ENCODE results near the gene PTPN3. TPM values are rescaled to one million over a fixed set of nuclear protein-coding genes. Genes with fewer than 3 reads are reported as not detected.

The PTPN3 gene
- total RNA-seq, 2 donors from 2014 or later: 23.6 to 26.7 TPM

- H3K27me3 ChIP-seq: no peaks in the 10 kb centered on the region
- no peak overlapping the region for H3K27ac ChIP-seq
- intact Hi-C loops (cut with DNase I): no loop called here
- no peaks in the 10 kb centered on the region for H3K4me1 ChIP-seq
- H3K36me3 ChIP-seq: no peaks in the 10 kb centered on the region
- H3K9ac ChIP-seq (ENCODE audit: low read depth in 2 of 2, low read length in 2 of 2): no peak overlapping the region
- no peaks in the 10 kb centered on the region for H3K9me3 ChIP-seq
- H3K4me3 ChIP-seq: no peak overlapping the region
- no peak for DNase-seq
- no peak for TF ChIP-seq CTCF (IDR thresholded peaks at IDR 0.05)
Measured at GRCh38 chr9:109335121-109335520, 163.0 kb downstream of the PTPN3 start.

- no peaks in the 10 kb centered on the region for H3K4me1 ChIP-seq
- intact Hi-C loops (cut with DNase I): no loop called here
- H3K27ac ChIP-seq: peak overlapping the region; percentile 44
- H3K9me3 ChIP-seq: no peaks in the 10 kb centered on the region
- no peak overlapping the region for H3K9ac ChIP-seq (ENCODE audit: low read depth in 2 of 2, low read length in 2 of 2)
- no peaks in the 10 kb centered on the region for H3K36me3 ChIP-seq
- no peak overlapping the region for H3K4me3 ChIP-seq
- no peak for TF ChIP-seq CTCF (IDR thresholded peaks at IDR 0.05)
- DNase-seq: peak; percentile 86
- no peaks in the 10 kb centered on the region for H3K27me3 ChIP-seq
Measured at GRCh38 chr9:109331353-109331752, 166.8 kb downstream of the PTPN3 start.

- H3K4me3 ChIP-seq: no peak overlapping the region
Measured at GRCh38 chr9:109329638-109330258, 168.4 kb downstream of the PTPN3 start.

GRCh38 chr9:109328978-109329637 lies 169.0 kb downstream of the PTPN3 start:
- no peak overlapping the region for H3K4me3 ChIP-seq
- H3K9me3 ChIP-seq: no peaks in the 10 kb centered on the region
- H3K9ac ChIP-seq (ENCODE audit: low read depth in 2 of 2, low read length in 2 of 2): peak overlapping the region in 1 of 2 donors; percentile 58

More at GRCh38 chr9:109329638-109330258, 168.4 kb downstream of the PTPN3 start:
- H3K9ac ChIP-seq (ENCODE audit: low read depth in 2 of 2, low read length in 2 of 2): peak overlapping the region in 1 of 2 donors; percentile 58
- no peaks in the 10 kb centered on the region for H3K4me1 ChIP-seq
- no peak for DNase-seq
- intact Hi-C loops (cut with DNase I): no loop called here
- TF ChIP-seq CTCF (IDR thresholded peaks at IDR 0.05): no peak
- no peaks in the 10 kb centered on the region for H3K9me3 ChIP-seq
- peak overlapping the region; percentile 52 for H3K27ac ChIP-seq
- no peaks in the 10 kb centered on the region for H3K27me3 ChIP-seq
- H3K36me3 ChIP-seq: no peaks in the 10 kb centered on the region

More at GRCh38 chr9:109328978-109329637, 169.0 kb downstream of the PTPN3 start:
- no peak for TF ChIP-seq CTCF (IDR thresholded peaks at IDR 0.05)
- intact Hi-C loops (cut with DNase I): no loop called here
- Histone ChIP-seq H3K27me3 (no peaks in the 10 kb centered on the region), H3K4me1 (no peaks in the 10 kb centered on the region), H3K36me3 (no peaks in the 10 kb centered on the region), H3K27ac (peak overlapping the region; percentile 52)
- DNase-seq: peak; percentile 80

Small RNA genes within 50 kb of the gene (microRNA-seq; reads per million reads assigned to microRNA genes)
- not detected for gene MIR3927

Other genes starting within 250 kb of the PTPN3 start
- 100 to 1,000 TPM in 1 of 2 donors, 10 to 100 TPM in 1; 87.3 to 151 TPM for gene EPB41L4B, start 177.2 kb downstream of the PTPN3 start, total RNA-seq

Data from colonic mucosa (tissue), 4 donors.